PFSK-1 (cell line): ENCODE results near the gene TXLNB.

Experiments used
- REST ChIP-seq, 2 experiments: IDR thresholded peaks; 2 replicates each; pipeline versions ENCODE4 v1.6.1 to v1.8.0; 2011 to 2012; ENCODE audit warnings: low read depth in 2 of 2, low read length in 2 of 2, control low read depth in 1 of 2, inconsistent platforms in 1 of 2, mild to moderate bottlenecking in 1 of 2, moderate library complexity in 1 of 2; ENCODE audit not compliant: insufficient read depth in 1 of 2
- TAF1 ChIP-seq: IDR thresholded peaks from 2 replicates; pipeline ENCODE4 v1.6.1; 2012; ENCODE audit warnings: low read length, control low read depth, borderline replicate concordance; ENCODE audit not compliant: insufficient read depth

- TF ChIP-seq TAF1 (no peak), REST (IDR thresholded peaks at IDR 0.05; ENCODE audit: insufficient read depth in 1 of 2, low read depth in 2 of 2, low read length in 2 of 2) (no peak)
Observed at GRCh38 chr6:139251691-139252390, 40.0 kb downstream of the TXLNB start.
